HT1080 (cell line): Measurements from ENCODE around the gene EPHB2. TPM values are rescaled to one million over a fixed set of nuclear protein-coding genes. Genes with fewer than 3 reads are reported as not detected.
"Not testable (repeated sequence)": the region's sequence is repeated elsewhere in the genome, so short reads cannot be mapped to it uniquely, and the experiment has no call there.

Experiments used
- DNase-seq: peaks from one replicate; pipeline ENCODE4 v3.0.0-alpha.2; 2015; ENCODE audit warnings: low read depth
- total RNA-seq: library from RNA; depleted of rRNA; stranded (reverse); fragments of >200 nt; shearing (Covaris generic); gene quantifications from 2 replicates; pipeline ENCODE4 v1.2.3, GENCODE V29; 2014

Gene EPHB2
- total RNA-seq, 1 experiment from 2014 or later, result 90.3 TPM

DNA sequence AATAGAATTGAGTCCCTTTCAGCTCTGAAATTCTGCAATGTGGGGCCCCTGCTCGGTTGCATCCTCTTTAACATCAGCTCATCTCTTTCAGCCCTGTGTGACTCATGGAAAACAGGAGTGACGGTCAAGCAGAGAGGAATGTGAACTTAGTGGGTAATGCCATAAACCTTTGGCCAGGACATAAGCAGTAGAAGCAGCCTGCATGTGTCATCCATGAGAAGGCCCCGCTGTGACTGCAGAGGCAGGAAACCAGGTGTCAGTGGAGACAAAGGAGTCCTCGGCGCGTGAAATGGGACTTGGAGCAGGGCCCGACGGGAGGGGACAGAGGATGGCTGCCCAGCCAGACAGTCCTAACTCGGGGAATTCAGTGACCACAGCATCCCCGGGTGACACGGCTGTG, 21.1 kb upstream of the EPHB2 start:
- peak; percentile 91 for DNase-seq

DNA sequence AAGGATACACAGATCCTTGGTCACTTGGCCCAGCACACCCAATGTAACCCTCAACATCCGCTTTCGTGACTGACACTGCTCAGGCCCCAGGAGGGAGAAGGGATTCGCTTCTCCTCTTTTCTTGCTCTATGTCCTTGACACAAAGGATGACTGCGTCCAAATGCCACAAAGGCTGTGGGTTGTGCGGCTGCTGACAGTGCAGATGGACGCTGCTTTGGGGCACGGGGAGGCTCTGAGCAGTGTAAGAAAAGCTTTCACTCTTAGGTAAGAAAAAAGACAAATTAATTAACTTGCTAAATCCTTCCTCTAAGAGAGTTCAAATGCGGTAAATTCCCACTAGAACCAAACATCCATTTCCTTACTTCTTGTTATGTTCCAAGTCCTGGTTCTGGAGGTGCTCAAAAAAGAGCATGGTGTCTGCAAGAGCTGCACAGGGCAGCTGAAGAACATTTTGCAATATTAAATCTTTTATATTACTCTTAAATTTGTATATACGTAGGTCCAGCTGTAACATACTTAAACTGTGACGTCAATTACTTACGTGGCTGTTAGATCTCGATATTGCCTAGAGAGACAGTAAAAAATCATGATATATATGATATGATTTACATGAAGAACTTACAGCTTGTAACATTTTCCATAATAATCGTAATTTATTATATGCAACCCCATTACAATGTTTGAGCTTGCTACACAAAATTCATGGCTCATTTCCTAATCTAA, 19.4 kb upstream of the EPHB2 start:
- DNase-seq, result no peak

DNA sequence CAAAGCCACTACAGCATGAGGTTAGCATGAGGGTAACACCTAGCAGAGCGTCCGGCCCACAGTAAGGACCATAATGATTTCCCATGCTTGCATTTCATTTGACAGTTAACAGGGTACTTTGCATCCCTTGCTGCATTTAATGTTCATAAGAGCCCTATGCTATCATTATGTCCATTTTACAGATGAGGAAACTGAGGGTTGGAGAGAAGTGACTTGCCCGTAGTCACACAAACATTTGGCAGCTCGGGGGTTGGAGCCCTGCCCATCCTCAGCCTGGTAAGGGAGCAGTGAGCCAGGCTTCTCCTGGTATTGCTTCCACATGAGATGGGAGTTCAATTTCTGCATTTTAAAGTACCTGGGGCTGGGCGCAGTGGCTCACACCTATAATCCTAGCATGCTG, 16.5 kb upstream of the EPHB2 start:
- DNase-seq, result no peak

DNA sequence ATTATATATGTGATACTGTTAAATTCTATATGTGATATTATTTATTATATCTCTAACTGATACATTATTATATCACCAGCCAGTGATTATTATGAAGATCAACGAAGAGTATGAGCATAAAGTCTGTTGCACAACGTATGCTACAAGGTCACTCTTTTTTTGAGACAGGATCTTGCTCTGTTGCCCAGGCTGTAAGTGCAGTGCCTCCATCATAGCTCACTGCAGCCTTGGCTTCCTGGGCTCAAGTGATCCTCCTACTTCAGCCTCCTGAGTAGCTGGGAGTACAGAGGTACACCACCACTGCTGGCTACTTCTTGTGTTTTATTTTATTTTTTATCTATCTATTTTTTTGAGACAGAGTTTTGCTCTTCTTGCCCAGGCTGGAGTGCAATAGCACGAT, 14.0 kb upstream of the EPHB2 start:
- DNase-seq, result no peak

DNA sequence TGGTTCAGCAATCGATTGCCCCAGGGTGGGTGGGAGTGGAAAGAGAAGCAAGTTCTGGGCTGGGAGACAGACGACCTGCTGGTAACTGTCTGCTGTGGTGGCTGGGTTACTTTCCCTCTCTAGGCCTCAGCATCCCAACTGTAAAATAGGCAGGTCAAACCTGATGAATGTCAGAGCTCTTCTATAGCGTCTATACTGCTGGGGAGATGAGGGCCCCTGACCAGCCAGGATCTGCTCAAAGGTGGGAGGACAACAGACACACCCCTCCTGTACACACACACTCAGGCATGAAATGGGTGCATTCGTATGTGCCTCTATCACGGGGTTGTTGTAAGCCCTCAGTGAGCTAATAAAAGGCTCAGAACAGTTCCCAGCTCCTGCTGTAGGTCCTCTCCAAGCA, 12.7 kb upstream of the EPHB2 start:
- no peak for DNase-seq

DNA sequence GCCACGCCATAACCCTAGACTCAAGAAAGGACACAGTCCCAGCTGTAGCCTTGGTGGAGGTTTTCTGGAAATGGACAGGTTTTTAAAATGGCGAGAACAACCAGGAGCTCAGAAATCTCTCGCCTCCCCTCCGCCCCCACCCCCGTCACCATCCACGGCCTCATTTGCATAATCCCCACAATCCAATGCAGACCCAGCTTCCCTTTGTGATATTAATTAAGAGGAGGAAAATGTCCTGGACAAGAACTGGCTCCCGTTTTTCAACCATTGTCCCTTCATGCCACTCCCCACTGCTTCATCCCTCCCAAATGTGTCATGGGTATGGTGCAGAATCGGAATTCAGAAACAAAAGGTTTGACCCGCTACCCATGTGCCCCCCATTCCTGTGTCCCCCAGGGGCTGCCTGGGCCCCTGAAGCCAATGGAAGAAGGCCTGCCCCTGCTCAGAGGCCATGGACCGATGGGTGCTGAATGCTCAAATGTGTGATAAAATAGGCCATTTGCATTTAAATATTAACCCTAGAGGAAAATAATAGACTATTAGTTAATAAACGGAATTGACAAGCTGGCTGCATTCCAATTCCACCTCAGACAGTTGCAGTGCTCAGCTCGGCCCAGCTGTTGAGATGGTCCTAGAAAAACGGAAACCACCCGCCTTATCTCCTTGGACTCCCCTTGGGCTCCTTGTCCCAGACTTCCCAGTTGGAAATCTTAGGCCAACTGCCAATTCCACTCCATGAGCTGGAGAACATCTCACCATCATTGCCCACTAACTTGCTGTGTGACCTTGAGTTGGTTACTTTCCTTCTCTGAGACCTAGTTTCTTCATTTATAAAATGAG, 10.7 kb upstream of the EPHB2 start:
- no peak for DNase-seq

DNA sequence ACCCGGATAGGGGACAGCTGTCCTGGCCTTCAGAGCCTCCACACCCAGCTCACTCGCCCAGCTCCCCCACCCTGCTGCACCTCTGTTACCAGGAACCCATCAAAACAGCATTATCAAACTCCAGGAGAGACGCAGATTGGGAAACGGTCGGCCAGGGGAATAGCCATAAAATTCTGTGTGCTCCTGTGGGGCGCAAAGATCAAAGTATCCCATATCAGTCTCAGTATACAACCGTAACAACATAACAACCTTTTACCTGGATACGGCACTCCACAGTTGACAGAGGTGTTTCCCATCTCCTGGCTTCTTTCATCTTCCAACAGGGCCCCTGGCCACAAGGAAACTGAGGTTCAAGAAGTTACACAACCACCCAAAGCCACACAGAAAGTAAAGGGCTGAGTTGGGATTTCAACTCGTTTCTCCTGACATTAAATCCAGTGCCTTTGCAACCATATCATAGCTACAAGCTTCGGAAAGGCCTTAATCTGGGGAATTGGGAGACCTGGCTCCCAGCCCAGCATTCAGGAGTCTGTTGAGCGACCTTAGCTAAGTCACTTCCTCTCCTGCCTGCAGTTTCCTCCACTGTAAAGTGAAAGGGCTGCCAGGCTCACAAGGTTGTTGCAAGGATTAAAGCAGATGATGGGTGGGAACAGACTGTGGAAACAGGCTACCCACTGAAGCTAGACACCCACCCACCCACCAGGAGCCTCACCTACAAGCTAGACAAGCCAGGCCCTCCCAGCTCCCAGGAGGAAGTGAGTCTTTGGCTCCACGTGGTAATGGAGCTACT, 8.1 kb upstream of the EPHB2 start:
- peak; percentile 40 for DNase-seq

DNA sequence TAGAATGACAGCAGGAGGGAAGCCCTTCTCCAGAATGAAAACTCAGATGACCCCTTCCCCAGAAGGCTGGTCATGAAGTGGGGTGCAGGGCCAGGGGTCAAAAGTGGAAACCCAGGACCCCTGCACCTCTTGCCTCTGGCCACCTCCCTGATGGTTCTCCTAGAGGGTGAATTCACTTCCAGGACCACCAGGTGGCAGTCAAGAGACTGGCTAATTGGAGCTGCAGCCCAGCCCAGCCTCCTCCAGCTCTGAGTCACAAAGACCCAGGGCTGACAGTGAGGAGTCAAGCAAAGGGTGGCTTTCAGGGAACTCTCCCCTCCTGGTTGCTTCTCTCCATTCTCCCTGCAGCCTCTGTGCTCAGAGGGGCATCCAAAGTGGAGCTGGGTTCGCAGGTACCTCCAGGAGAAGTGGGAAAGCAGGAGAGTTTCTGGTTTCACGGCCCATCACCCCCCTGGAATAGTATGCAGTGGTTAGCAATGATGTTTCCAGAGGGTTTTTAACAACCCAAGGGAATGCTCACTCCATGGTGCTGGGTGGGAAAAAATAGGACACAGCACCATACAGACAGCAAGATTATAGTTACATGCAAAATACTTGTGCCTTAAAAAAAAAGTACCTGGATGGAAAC, 6.1 kb upstream of the EPHB2 start:
- peak; percentile 80 for DNase-seq

DNA sequence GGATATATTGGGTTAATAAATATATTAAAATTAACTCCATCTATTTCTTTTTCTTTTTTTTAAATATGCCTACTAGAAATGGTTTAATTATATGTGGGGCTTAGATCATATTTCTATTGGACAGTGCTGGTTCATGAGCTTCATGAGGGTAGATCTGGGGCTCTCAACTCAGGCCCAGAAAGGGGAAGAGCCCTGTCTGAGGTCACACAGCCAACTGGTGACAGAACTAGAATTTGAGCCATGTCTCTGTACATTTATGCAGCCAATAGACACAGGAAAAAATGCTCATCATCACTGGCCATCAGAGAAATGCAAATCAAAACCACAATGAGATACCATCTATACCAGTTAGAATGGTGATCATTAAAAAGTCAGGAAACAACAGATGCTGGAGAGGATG, 5.1 kb upstream of the EPHB2 start:
- DNase-seq, result no peak

DNA sequence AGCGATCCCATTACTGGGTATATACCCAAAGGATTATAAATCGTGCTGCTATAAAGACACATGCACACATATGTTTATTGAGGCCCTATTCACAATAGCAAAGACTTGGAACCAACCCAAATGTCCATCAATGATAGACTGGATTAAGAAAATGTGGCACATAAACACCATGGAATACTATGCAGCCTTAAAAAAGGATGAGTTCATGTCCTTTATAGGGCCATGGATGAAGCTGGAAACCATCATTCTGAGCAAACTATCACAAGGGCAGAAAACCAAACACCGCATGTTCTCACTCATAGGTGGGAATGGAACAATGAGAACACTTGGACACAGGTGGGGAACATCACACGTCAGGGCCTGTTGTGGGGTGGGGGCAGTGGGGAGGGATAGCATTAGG, 4.5 kb upstream of the EPHB2 start:
- not testable (repeated sequence) for DNase-seq

DNA sequence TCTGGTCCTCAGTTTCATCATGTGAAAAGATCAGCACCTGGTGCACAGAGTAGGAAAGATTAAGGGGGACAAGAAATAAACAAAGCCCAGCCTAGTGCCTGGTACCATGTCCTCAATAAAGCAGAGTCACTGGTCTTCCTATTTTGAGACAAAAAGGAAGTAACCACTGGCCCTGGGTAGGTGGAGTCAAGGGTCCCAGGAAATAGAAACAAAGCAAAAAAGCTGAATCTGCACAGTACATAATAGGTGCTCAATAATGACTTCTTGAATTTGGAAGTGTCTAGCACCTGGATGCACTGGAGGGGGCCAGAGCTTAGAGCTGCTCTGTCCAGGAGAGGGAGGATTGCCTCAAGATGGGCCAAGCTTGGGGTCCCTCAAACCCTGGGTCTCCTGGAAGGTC, 1.9 kb upstream of the EPHB2 start:
- DNase-seq, result no peak

DNA sequence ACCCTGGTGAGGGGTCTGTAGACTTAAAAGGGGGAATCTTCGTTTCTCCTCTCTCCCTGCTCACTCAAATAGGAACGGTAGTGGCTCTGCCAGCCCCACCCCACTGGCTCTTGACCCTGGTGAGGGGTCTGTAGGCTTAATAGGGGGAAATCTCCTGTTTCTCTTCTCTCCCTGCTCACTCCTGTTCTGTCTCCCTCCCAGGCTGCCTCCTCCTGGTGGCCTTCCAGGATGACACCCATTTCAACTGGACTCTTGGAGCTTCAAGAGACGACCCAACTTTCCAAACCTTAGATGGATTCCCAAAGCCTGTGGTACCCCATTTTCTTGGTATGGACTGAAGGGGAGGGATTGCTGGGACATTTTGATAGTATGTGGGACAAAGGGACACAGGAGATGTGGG, 1.4 kb upstream of the EPHB2 start:
- DNase-seq, result no peak

DNA sequence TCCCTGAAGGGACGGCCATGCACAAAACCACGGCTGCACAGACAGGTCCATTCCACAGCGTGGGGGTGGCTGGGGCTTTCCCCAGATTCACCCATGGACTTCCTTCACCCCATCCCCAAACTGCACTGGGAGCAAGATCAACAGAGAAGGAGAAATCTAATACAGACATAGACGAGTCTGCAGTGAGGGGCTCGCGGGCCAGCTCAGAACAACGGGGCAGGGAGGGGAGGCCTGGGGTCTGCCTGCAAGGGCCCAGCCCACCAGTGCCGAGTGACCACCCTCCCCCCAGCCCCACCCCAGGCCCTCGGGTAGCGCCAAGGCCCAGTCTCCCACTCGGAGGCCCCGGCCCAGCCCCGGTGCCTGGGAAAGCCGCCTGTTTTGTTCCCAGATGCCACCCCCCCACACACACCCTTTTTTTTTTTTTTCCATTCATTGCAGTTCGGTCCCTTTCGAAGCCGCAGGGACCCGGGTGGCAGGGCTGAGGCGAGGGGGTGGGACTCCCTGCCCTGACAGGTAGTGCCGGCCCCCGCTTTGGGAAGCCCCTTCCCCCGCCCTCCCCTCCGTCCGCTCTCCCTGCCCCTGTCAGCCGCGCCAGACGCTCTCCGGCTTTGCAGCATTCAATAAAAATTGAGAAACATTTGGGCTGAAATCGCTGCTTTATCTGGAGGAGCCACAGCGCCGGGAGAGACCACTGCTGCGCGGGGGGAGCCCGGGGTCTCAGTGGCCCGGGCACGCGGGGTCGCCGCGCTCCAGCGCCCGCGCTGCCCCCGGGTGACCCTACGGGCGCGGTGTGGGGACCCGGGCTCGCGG, 543 bp upstream of the EPHB2 start:
- DNase-seq, result no peak

DNA sequence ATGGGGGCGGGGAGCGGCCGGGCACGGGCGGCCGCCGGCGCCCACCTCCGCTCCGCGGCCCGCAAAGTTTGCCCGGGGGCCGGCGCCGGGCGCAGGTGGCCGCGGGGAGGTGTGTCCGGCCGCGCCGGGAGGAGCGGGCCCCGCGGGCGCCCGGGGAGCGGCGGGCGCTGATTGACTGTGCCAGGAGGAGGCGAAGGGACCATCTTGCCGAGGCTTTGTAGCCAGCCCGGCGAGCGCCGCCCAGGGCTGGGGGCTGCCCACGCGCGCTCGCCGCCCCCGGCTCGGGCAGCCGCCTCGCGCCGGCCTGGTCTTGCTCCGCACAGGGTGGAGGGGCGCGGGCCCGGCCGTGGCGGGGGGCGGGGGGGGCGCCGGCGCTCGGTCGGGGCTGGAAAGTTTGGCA, 432 bp downstream of the EPHB2 start:
- DNase-seq, result no peak

DNA sequence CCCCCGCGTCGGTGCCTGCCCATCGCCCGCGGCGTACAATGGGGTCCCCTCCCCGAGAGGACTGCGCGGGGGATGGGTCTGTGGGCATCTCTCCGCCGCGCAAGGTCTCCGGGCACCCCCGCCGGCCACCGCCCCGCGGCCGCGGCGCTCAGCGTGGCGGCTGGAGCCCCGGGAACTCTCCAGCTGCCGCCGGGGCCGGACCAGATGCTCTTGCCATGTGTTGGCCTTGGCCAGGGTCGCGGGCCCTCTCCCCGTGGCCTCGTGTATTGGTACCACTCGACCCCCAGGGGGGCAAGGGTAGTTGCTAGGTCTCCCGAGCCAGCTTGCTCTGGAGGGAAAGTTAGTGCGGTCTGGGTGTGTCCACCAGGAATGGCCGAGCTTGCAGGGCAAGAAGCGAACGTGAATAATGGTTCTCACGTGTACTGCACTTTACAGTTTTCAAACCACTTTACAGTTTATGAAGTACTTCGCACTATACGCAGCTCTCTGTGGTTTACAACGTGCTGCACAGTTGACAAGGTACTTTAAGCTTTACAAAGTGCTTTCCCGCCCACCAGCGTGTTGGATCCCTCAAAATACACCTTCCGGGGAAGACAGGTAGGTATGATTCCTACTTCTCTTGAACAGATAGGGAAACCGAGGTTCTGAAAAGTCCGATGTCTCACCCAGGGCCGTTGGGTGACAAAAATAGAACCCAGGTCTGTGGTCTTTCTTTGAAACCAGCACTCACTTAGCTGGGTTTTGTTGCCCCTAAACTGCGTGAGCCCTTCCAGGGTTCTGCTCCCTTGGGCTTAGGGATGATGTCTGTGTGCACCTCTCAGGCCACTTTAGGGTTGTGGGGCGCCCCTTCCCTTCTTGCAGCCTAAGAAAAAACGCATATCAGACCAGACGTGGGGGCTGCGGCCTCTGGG, 1.2 kb downstream of the EPHB2 start:
- peak; percentile 21 for DNase-seq

DNA sequence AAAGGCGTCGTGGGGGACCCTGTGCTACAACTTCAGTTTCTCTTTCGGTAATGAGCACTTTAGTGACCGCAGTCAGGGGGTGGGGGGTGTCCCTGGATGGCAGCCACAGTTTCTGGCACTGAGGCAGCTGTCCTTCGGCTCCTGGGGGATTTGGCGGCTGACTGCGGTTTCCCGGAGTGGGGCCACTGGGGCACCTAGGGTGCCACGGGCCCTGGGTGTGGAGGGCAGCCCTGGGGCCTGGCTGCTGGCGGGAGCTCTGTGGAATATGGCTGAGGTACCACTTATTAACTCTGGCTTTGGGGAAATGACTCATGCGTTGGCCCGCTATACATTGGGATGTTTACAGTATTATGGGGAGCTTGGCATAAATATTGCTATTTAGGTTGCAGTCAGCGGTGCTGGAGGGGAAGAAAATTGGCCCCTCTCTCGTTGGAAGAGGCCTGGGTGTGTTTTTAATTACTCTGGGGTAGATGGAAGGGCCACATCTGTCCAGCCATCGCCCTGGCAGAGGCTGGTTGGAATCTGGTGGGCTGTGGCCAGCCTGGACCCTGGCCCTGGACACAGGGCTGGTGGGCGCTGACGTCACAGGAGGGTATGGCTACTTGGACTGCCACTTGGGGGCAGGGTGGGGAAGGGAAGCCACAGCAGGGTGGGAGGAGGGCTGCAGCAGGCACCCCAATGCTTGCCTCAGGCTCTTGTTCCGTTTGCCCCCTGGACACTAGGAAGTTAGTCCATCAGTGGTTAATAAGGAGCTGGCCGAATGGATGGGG, 2.0 kb downstream of the EPHB2 start:
- peak; percentile 69 for DNase-seq

DNA sequence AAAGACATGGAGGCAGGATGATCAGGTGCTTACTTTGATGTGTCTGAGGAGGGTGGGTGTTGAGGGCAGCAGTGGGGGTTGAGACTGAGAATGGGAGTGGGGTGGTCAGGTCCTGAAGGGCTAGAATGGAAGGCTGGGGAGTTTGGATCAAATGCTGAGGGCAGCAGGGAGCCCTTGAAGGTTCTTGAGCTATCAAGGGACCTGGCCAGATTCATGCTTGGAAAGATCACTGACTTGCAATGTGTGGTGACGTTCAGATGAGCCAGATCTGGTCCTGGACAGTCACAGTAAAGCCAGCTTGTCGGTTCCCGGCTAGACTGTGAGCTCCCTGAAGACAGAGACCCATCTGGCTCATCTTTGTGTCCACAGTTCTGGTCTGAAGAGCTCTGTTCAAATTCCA, 3.8 kb downstream of the EPHB2 start:
- DNase-seq, result no peak

DNA sequence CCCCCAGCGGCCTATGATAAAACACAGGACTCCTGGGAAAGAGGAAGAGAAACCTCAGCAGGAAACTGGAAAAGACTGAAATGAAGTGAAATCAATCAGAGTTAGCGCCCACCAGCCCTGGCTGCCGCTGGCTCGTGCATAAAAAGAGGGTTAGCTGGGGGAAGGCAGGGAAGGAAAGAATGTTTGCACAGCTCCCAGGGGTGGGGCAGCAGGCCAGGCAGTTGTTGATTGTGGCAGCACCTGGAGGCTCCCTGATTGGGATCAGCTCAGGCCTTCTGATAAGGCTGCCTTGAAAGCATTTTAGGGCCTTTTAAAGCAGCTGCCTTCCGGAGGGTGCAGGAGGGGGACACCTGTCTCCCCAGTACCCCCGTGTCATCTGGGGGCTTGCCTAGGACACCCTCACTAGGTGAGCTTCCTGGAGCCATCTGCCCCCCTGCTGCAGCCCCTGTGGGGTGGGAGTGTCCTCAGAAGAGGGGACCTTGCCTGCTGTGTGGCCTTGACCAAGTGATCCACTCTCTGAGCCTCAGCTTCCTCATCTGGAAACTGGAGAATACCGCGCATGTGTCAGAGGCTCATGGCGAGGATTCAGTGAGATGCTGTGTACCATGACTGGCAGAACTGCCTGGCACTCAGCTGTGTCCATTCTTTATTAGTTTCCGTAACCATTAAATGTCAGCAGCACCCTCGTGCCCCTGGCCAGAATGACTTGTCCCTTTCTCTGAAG, 6.6 kb downstream of the EPHB2 start:
- no peak for DNase-seq
